PC-9 (cell line): ENCODE measurements around the gene UVRAG.

Experiments used
- CTCF ChIP-seq: fragments of 200-600 bp; sonication (generic); conservative IDR thresholded peaks from 2 replicates; pipeline ENCODE4 v1.6.1; 2017; ENCODE audit warnings: mixed run types, antibody characterized with exemption, mild to moderate bottlenecking, moderate library complexity
- EZH2 ChIP-seq: fragments of 200-600 bp; sonication (generic); IDR thresholded peaks from 2 replicates; pipeline ENCODE4 v1.8.0; 2017; ENCODE audit warnings: antibody characterized with exemption, low read depth

- TF ChIP-seq CTCF: no peak
- TF ChIP-seq EZH2: no peak
Measured at GRCh38 chr11:76074148-76075095, 259.4 kb downstream of the UVRAG start.
